HG03066 (cell line): ENCODE results near the gene CXCR2.
"Not testable (repeated sequence)": the region's sequence is repeated elsewhere in the genome, so short reads cannot be mapped to it uniquely, and the experiment has no call there.

Source experiments
- ATAC-seq: cut with Tn5 transposase; IDR thresholded peaks from one replicate; pipeline ENCODE4 v1.9.1; 2021; ENCODE audit warnings: low read depth; ENCODE audit not compliant: unreplicated experiment

CXCR2 gene

GRCh38 chr2:218125626-218126080 is at the start of gene CXCR2:
TSS of gene CXCR2 (plus strand) at chr2:218126028. CDS start at chr2:218134802, 8,774 bp downstream.
- ATAC-seq, result no peak

- ATAC-seq, result no peak
Measured at GRCh38 chr2:218077464-218078216, 48.2 kb upstream of the CXCR2 start.

- ATAC-seq, result no peak
Measured at GRCh38 chr2:218079943-218080913, 45.6 kb upstream of the CXCR2 start.

GRCh38 chr2:218081063-218081462 is 44.8 kb upstream of the CXCR2 start:
- ATAC-seq, result peak; percentile 97

GRCh38 chr2:218081695-218082094 is 44.1 kb upstream of the CXCR2 start:
- ATAC-seq, result no peak

GRCh38 chr2:218082586-218083351 is 43.1 kb upstream of the CXCR2 start:
- no peak for ATAC-seq

GRCh38 chr2:218083352-218083676 is 42.5 kb upstream of the CXCR2 start:
- ATAC-seq, result no peak

GRCh38 chr2:218086478-218086877 is 39.4 kb upstream of the CXCR2 start:
- ATAC-seq, result no peak

GRCh38 chr2:218089259-218089658 is 36.6 kb upstream of the CXCR2 start:
- ATAC-seq, result no peak

GRCh38 chr2:218091746-218092145 is 34.1 kb upstream of the CXCR2 start:
- ATAC-seq, result no peak

- ATAC-seq, result no peak
Measured at GRCh38 chr2:218093879-218094278, 31.9 kb upstream of the CXCR2 start.

- no peak for ATAC-seq
Measured at GRCh38 chr2:218095853-218096252, 30.0 kb upstream of the CXCR2 start.

GRCh38 chr2:218097975-218098374 is 27.9 kb upstream of the CXCR2 start:
- ATAC-seq, result no peak

GRCh38 chr2:218108834-218109233 is 17.0 kb upstream of the CXCR2 start:
- not testable (repeated sequence) for ATAC-seq

- not testable (repeated sequence) for ATAC-seq
Measured at GRCh38 chr2:218121789-218122188, 4.0 kb upstream of the CXCR2 start.

- not testable (repeated sequence) for ATAC-seq
Measured at GRCh38 chr2:218122286-218122685, 3.5 kb upstream of the CXCR2 start.

GRCh38 chr2:218123986-218124385 is 1.8 kb upstream of the CXCR2 start:
- ATAC-seq, result no peak

GRCh38 chr2:218125095-218125494 is 733 bp upstream of the CXCR2 start:
- no peak for ATAC-seq

GRCh38 chr2:218127929-218128455 is 2.2 kb downstream of the CXCR2 start:
- ATAC-seq, result no peak

- ATAC-seq, result no peak
Measured at GRCh38 chr2:218128781-218129457, 3.1 kb downstream of the CXCR2 start.
